H1 (cell line): ENCODE measurements around the gene KARS1. TPM values are rescaled to one million over a fixed set of nuclear protein-coding genes. Genes with fewer than 3 reads are reported as not detected.

Experiments
- CBX5 ChIP-seq: fragments of 300-800, 300-1000 bp; sonication (generic); IDR thresholded peaks from 2 replicates; pipeline ENCODE4 v1.7.1; 2016; ENCODE audit warnings: antibody characterized with exemption, low read length, low read depth
- CTCF ChIP-seq, 3 experiments: IDR thresholded peaks; 1 replicate in 2 of 3; 2 replicates in 1 of 3; pipeline versions ENCODE4 v1.5.1 to v1.6.1; 2011; ENCODE audit warnings: low read length in 3 of 3, mild to moderate bottlenecking in 3 of 3, inconsistent platforms in 2 of 3, low read depth in 1 of 3, moderate library complexity in 1 of 3; ENCODE audit not compliant: insufficient read depth in 1 of 3; ENCODE audit errors: control extremely low read depth in 1 of 3
- POLR2A ChIP-seq, 2 experiments: IDR thresholded peaks; 1 replicate in 1 of 2; 2 replicates in 1 of 2; pipeline ENCODE4 v1.6.1; 2011; ENCODE audit warnings: low read depth in 2 of 2, low read length in 2 of 2, mild to moderate bottlenecking in 2 of 2; ENCODE audit errors: control extremely low read depth in 1 of 2
- SIRT6 ChIP-seq: IDR thresholded peaks from one replicate; pipeline ENCODE4 v1.7.1; 2012; ENCODE audit warnings: low read length, inconsistent platforms
- polyA plus RNA-seq, 7 experiments: library from polyadenylated mRNA; depleted of rRNA in 3 of 7; stranded (reverse) in 5 of 7; unstranded in 2 of 7; fragments of >200 nt in 5 of 7; fragments of 200-250 nt in 2 of 7; gene quantifications; 1 replicate in 5 of 7; 2 replicates in 1 of 7; 4 replicates in 1 of 7; pipeline versions ENCODE4 v1.2.1 to v1.2.3, GENCODE V29; 2011 to 2013; ENCODE audit warnings: missing spikeins in 2 of 7, mixed read lengths in 2 of 7
- total RNA-seq: library from RNA; stranded (reverse); fragmentation: NEBNext Ultra II Directional; extraction: Animal tissue kit (Norgen Biotek cat#: 25700); gene quantifications from 2 replicates; pipeline ENCODE4 v1.2.1, GENCODE V29; 2021

Gene KARS1
- total and polyA plus RNA-seq, 2 of the 8 experiments (the other 6 are each of a cell fraction or from before 2014, with no cell fraction given): 97.5 to 221 TPM

GRCh38 chr16:75616521-75617010 is 30.9 kb downstream of the KARS1 start (continued):
- TF ChIP-seq POLR2A (IDR thresholded peaks at IDR 0.05; ENCODE audit: control extremely low read depth in 1 of 2, low read depth in 2 of 2, low read length in 2 of 2): no peak
- no peak for TF ChIP-seq CBX5
- no peak for TF ChIP-seq CTCF (IDR thresholded peaks at IDR 0.05; ENCODE audit: control extremely low read depth in 1 of 3, insufficient read depth in 1 of 3, low read depth in 1 of 3, low read length in 3 of 3)
- no peak for TF ChIP-seq SIRT6
